Sciatic nerve (tissue), 2 donors: ENCODE data around the gene CSNK1A1. TPM values are rescaled to one million over a fixed set of nuclear protein-coding genes. Genes with fewer than 3 reads are reported as not detected.
"Not testable (repeated sequence)": the region's sequence is repeated elsewhere in the genome, so short reads cannot be mapped to it uniquely, and the experiment has no call there.

ENCODE experiments used
- ATAC-seq: fragments of 200-7000 bp; cut with Tn5 transposase; one replicate; pipeline ENCODE4 v1.9.1; 2020; ENCODE audit warnings: mild to moderate bottlenecking, moderate library complexity
- DNase-seq: peaks from one replicate; pipeline ENCODE4 v3.0.0-alpha.2; 2020; ENCODE audit warnings: low spot score
- intact Hi-C: fragments of 100-400 bp; cut with DNase I; formaldehyde crosslinking; loops from one replicate; pipeline ENCODE4 v1.14.2; 2022
- total RNA-seq: library from RNA; stranded (reverse); fragmentation: NEBNext Ultra II Directional; extraction: Animal tissue kit (Norgen Biotek cat#: 25700); gene quantifications from one replicate; pipeline ENCODE4 v1.2.1, GENCODE V29; 2021
- donor health status: DM: no; HTN: no; CAD: no.
- donor health status: DM: no; HTN: no; CAD: no.

The CSNK1A1 gene
- total RNA-seq, 1 donor from 2014 or later = 187 TPM

GRCh38 chr5:149543361-149544027 lies 7.7 kb downstream of the CSNK1A1 start:
- DNase-seq (no peak), ATAC-seq (no peak)
- intact Hi-C loops = no loop called here

GRCh38 chr5:149541893-149542292 lies 9.3 kb downstream of the CSNK1A1 start:
- no peak for ATAC-seq
- intact Hi-C loops = no loop called here
- no peak for DNase-seq

- intact Hi-C loops = no loop called here
- ATAC-seq (no peak), DNase-seq (no peak)
Observed at GRCh38 chr5:149540089-149540488, 11.2 kb downstream of the CSNK1A1 start.

GRCh38 chr5:149537374-149537975 lies 13.8 kb downstream of the CSNK1A1 start:
- ATAC-seq (no peak), DNase-seq (no peak)
- intact Hi-C loops = no loop called here

- intact Hi-C loops, DNase-seq, ATAC-seq: not testable (repeated sequence)
Observed at GRCh38 chr5:149535787-149536186, 15.5 kb downstream of the CSNK1A1 start.

- DNase-seq (no peak), ATAC-seq (no peak)
- intact Hi-C loops = no loop called here
Observed at GRCh38 chr5:149532413-149532812, 18.8 kb downstream of the CSNK1A1 start.

- DNase-seq (no peak), ATAC-seq (no peak)
- intact Hi-C loops = no loop called here
Observed at GRCh38 chr5:149529463-149529862, 21.8 kb downstream of the CSNK1A1 start.

GRCh38 chr5:149528281-149529060 lies 22.8 kb downstream of the CSNK1A1 start:
- intact Hi-C loops = no loop called here
- no peak for DNase-seq
- ATAC-seq = no peak

- intact Hi-C loops = no loop called here
- ATAC-seq (no peak), DNase-seq (no peak)
Observed at GRCh38 chr5:149526845-149527590, 24.2 kb downstream of the CSNK1A1 start.

- DNase-seq = no peak
- intact Hi-C loops = no loop called here
Observed at GRCh38 chr5:149521739-149522685, 29.2 kb downstream of the CSNK1A1 start.

GRCh38 chr5:149519601-149520000 lies 31.6 kb downstream of the CSNK1A1 start:
- DNase-seq = no peak
- intact Hi-C loops = no loop called here
- ATAC-seq = no peak

More at GRCh38 chr5:149521739-149522685, 29.2 kb downstream of the CSNK1A1 start:
- no peak for ATAC-seq

- intact Hi-C loops = no loop called here
- DNase-seq (no peak), ATAC-seq (no peak)
Observed at GRCh38 chr5:149518620-149519019, 32.6 kb downstream of the CSNK1A1 start.

GRCh38 chr5:149517461-149518122 lies 33.6 kb downstream of the CSNK1A1 start:
- intact Hi-C loops = no loop called here
- DNase-seq (no peak), ATAC-seq (no peak)

GRCh38 chr5:149514512-149514911 lies 36.7 kb downstream of the CSNK1A1 start:
- ATAC-seq (no peak), DNase-seq (no peak)
- intact Hi-C loops = no loop called here

- intact Hi-C loops, ATAC-seq, DNase-seq: not testable (repeated sequence)
Observed at GRCh38 chr5:149513372-149513947, 37.8 kb downstream of the CSNK1A1 start.

GRCh38 chr5:149510136-149510535 lies 41.1 kb downstream of the CSNK1A1 start:
- no peak for DNase-seq
- no peak for ATAC-seq
- intact Hi-C loops = no loop called here

GRCh38 chr5:149504677-149505076 lies 46.6 kb downstream of the CSNK1A1 start:
- intact Hi-C loops = no loop called here
- DNase-seq (no peak), ATAC-seq (no peak)
